22Rv1 (cell line): ENCODE data around the gene TP73.

Experiments used
- CTCF ChIP-seq: fragments of 450-650 bp; IDR thresholded peaks from 2 replicates; pipeline ENCODE4 v1.5.1; 2017; ENCODE audit warnings: mild to moderate bottlenecking
- ZFX ChIP-seq: fragments of 450-650 bp; IDR thresholded peaks from 2 replicates; pipeline ENCODE4 v1.6.1; 2017; ENCODE audit warnings: antibody characterized with exemption, borderline replicate concordance

GRCh38 chr1:3777647-3778589 is 125.6 kb downstream of the TP73 start:
- TF ChIP-seq CTCF: no peak
- no peak for TF ChIP-seq ZFX
